A673 (cell line): ENCODE data around the gene CIC.

Source experiments
- EZH2 ChIP-seq: fragments of 200-600 bp; sonication (generic); IDR thresholded peaks from 2 replicates; pipeline ENCODE4 v1.6.1; 2017; ENCODE audit warnings: borderline replicate concordance, low read depth, mild to moderate bottlenecking, mixed read lengths, antibody characterized with exemption, low read length; ENCODE audit not compliant: poor library complexity, severe bottlenecking
- TF ChIP-seq, protein P1 (sequence below): fragments of 300-800, 200-600 bp; sonication (generic); conservative IDR thresholded peaks from 2 replicates; pipeline ENCODE4 v1.5.1; 2017; ENCODE audit warnings: low read depth, mild to moderate bottlenecking, antibody characterized with exemption, low read length, moderate library complexity, mixed read lengths

DNA sequence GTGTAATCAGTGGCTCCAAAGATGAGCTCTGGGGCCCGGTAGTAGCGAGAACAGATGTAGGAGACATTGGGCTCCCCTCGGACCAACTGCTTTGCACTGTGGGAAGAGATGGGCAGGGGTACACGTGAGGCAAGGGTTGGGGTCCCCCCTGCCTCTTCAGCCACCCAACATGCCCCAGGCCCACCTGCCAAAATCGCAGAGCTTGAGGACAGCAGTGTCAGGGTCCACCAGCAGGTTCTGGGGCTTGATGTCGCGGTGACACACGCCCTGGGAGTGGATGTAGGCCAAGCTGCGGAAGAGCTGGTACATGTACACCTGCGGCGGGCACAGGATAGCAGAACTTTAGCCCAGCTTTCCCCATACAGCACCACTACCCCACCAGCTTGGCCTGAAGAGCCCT, 34.7 kb upstream of the CIC start:
- no peak for TF ChIP-seq EZH2
- TF ChIP-seq, protein P1, sequence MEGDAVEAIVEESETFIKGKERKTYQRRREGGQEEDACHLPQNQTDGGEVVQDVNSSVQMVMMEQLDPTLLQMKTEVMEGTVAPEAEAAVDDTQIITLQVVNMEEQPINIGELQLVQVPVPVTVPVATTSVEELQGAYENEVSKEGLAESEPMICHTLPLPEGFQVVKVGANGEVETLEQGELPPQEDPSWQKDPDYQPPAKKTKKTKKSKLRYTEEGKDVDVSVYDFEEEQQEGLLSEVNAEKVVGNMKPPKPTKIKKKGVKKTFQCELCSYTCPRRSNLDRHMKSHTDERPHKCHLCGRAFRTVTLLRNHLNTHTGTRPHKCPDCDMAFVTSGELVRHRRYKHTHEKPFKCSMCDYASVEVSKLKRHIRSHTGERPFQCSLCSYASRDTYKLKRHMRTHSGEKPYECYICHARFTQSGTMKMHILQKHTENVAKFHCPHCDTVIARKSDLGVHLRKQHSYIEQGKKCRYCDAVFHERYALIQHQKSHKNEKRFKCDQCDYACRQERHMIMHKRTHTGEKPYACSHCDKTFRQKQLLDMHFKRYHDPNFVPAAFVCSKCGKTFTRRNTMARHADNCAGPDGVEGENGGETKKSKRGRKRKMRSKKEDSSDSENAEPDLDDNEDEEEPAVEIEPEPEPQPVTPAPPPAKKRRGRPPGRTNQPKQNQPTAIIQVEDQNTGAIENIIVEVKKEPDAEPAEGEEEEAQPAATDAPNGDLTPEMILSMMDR: no peak
